HepG2 (cell line): Measurements from ENCODE around the gene KCTD6.

Experiments
- CTCF ChIP-seq: sonication (generic); formaldehyde crosslinking; IDR thresholded peaks from 2 replicates; pipeline ENCODE4 v1.5.0; 2020; ENCODE audit warnings: mild to moderate bottlenecking, missing genetic modification reagents, moderate library complexity
- NONO ChIP-seq, 2 experiments: fragments of 450-650 bp in 1 of 2; sonication (generic) in 1 of 2; formaldehyde crosslinking in 1 of 2; IDR thresholded peaks in 1 of 2; conservative IDR thresholded peaks in 1 of 2; 2 replicates each; pipeline versions ENCODE4 v1.6.1 to v1.8.0; 2017 to 2022; ENCODE audit warnings: mild to moderate bottlenecking in 1 of 2, missing genetic modification reagents in 1 of 2, moderate library complexity in 1 of 2
- ZNF281 ChIP-seq: sonication (generic); formaldehyde crosslinking; IDR thresholded peaks from 2 replicates; pipeline ENCODE4 v1.4.0; 2020; ENCODE audit warnings: missing genetic modification reagents, borderline replicate concordance

- TF ChIP-seq NONO (IDR thresholded peaks at IDR 0.05) (no peak), NONO (CRISPR knock-in tag; conservative IDR thresholded peaks at IDR 0.05) (no peak), CTCF (no peak), ZNF281 (no peak)
Measured at GRCh38 chr3:58526515-58526957, 34.6 kb downstream of the KCTD6 start.
